ACC112 (cell line): ENCODE data around the gene GASK1A.

Experiments used
- H2AFZ ChIP-seq: fragments of 200-600 bp; sonication (generic); one replicate; pipeline ENCODE4 v1.6.0; 2017; ENCODE audit warnings: antibody characterized with exemption, low read length; ENCODE audit not compliant: unreplicated experiment
- H3K27ac ChIP-seq: fragments of 200-600 bp; sonication (generic); 2 replicates; pipeline ENCODE4 v1.5.1; 2014; ENCODE audit warnings: low read depth, mild to moderate bottlenecking, antibody characterized with exemption, low read length, moderate library complexity
- H3K27me3 ChIP-seq: fragments of 200-600 bp; sonication (generic); 2 replicates; pipeline ENCODE4 v1.6.1; 2014; ENCODE audit warnings: mild to moderate bottlenecking, antibody characterized with exemption, low read length, moderate library complexity, mixed read lengths; ENCODE audit not compliant: insufficient read depth
- H3K36me3 ChIP-seq: fragments of 200-600 bp; sonication (generic); 2 replicates; pipeline ENCODE4 v1.6.1; 2016; ENCODE audit warnings: mild to moderate bottlenecking, antibody characterized with exemption, low read length, moderate library complexity, mixed read lengths; ENCODE audit not compliant: insufficient read depth
- H3K4me1 ChIP-seq: fragments of 200-600 bp; sonication (generic); one replicate; pipeline ENCODE4 v1.6.1; 2016; ENCODE audit warnings: low read length, mixed read lengths; ENCODE audit not compliant: insufficient read depth, unreplicated experiment, control insufficient read depth
- H3K4me3 ChIP-seq: fragments of 200-600 bp; sonication (generic); 2 replicates; pipeline ENCODE4 v1.5.1; 2014; ENCODE audit warnings: mild to moderate bottlenecking, low read depth, low read length
- H3K79me2 ChIP-seq: fragments of 200-600 bp; sonication (generic); one replicate; pipeline ENCODE4 v1.6.0; 2016; ENCODE audit warnings: low read length; ENCODE audit not compliant: control insufficient read depth, unreplicated experiment, insufficient read depth

GASK1A gene

GRCh38 chr3:43086460-43087165 is 107.5 kb downstream of the GASK1A start:
- Histone ChIP-seq H2AFZ (no peak overlapping the region), H3K27ac (no peak overlapping the region), H3K79me2 (no peaks in the 10 kb centered on the region), H3K36me3 (no peaks in the 10 kb centered on the region), H3K4me1 (no peaks in the 10 kb centered on the region), H3K27me3 (no peaks in the 10 kb centered on the region), H3K4me3 (no peak overlapping the region)

GRCh38 chr3:43087249-43087776 is 108.2 kb downstream of the GASK1A start:
- Histone ChIP-seq H3K79me2 (no peaks in the 10 kb centered on the region), H3K36me3 (no peaks in the 10 kb centered on the region), H3K27ac (no peak overlapping the region), H3K4me1 (no peaks in the 10 kb centered on the region), H3K27me3 (no peaks in the 10 kb centered on the region), H2AFZ (no peak overlapping the region), H3K4me3 (no peak overlapping the region)

- Histone ChIP-seq H3K4me1 (no peaks in the 10 kb centered on the region), H2AFZ (no peak overlapping the region), H3K79me2 (no peaks in the 10 kb centered on the region), H3K27me3 (no peaks in the 10 kb centered on the region), H3K4me3 (no peak overlapping the region), H3K36me3 (no peaks in the 10 kb centered on the region), H3K27ac (no peak overlapping the region)
Observed at GRCh38 chr3:43089081-43089480, 110.0 kb downstream of the GASK1A start.

- Histone ChIP-seq H2AFZ (no peak overlapping the region), H3K36me3 (no peaks in the 10 kb centered on the region), H3K4me3 (no peak overlapping the region), H3K79me2 (no peaks in the 10 kb centered on the region), H3K27me3 (no peaks in the 10 kb centered on the region), H3K4me1 (no peaks in the 10 kb centered on the region), H3K27ac (no peak overlapping the region)
Observed at GRCh38 chr3:43090238-43090637, 111.1 kb downstream of the GASK1A start.

GRCh38 chr3:43091481-43091880 is 112.4 kb downstream of the GASK1A start:
- no peaks in the 10 kb centered on the region for H3K4me1 ChIP-seq
- no peak overlapping the region for H2AFZ ChIP-seq
- H3K27ac ChIP-seq: no peak overlapping the region
- no peak overlapping the region for H3K4me3 ChIP-seq
- no peaks in the 10 kb centered on the region for H3K27me3 ChIP-seq
- no peaks in the 10 kb centered on the region for H3K79me2 ChIP-seq
- H3K36me3 ChIP-seq: no peaks in the 10 kb centered on the region

GRCh38 chr3:43093006-43093405 is 113.9 kb downstream of the GASK1A start:
- Histone ChIP-seq H3K4me1 (no peaks in the 10 kb centered on the region), H2AFZ (no peak overlapping the region), H3K4me3 (no peak overlapping the region), H3K27me3 (no peaks in the 10 kb centered on the region), H3K27ac (no peak overlapping the region), H3K36me3 (no peaks in the 10 kb centered on the region), H3K79me2 (no peaks in the 10 kb centered on the region)

- no peaks in the 10 kb centered on the region for H3K27me3 ChIP-seq
- H3K27ac ChIP-seq: no peak overlapping the region
- H3K4me1 ChIP-seq: no peaks in the 10 kb centered on the region
- H2AFZ ChIP-seq: no peak overlapping the region
- no peak overlapping the region for H3K4me3 ChIP-seq
- no peaks in the 10 kb centered on the region for H3K79me2 ChIP-seq
- no peaks in the 10 kb centered on the region for H3K36me3 ChIP-seq
Observed at GRCh38 chr3:43093974-43094373, 114.9 kb downstream of the GASK1A start.

- no peak overlapping the region for H2AFZ ChIP-seq
- no peak overlapping the region for H3K27ac ChIP-seq
- no peaks in the 10 kb centered on the region for H3K4me1 ChIP-seq
- no peaks in the 10 kb centered on the region for H3K79me2 ChIP-seq
- H3K4me3 ChIP-seq: no peak overlapping the region
- H3K36me3 ChIP-seq: no peaks in the 10 kb centered on the region
- H3K27me3 ChIP-seq: no peaks in the 10 kb centered on the region
Observed at GRCh38 chr3:43094381-43094780, 115.3 kb downstream of the GASK1A start.

GRCh38 chr3:43094851-43095250 is 115.7 kb downstream of the GASK1A start:
- Histone ChIP-seq H3K27me3 (no peaks in the 10 kb centered on the region), H3K4me3 (no peak overlapping the region), H2AFZ (no peak overlapping the region), H3K4me1 (no peaks in the 10 kb centered on the region), H3K36me3 (no peaks in the 10 kb centered on the region), H3K79me2 (no peaks in the 10 kb centered on the region), H3K27ac (no peak overlapping the region)

GRCh38 chr3:43095370-43095769 is 116.3 kb downstream of the GASK1A start:
- Histone ChIP-seq H3K4me3 (no peak overlapping the region), H3K27me3 (no peaks in the 10 kb centered on the region), H3K79me2 (no peaks in the 10 kb centered on the region)

GRCh38 chr3:43096761-43097160 is 117.7 kb downstream of the GASK1A start:
- Histone ChIP-seq H3K4me3 (no peak overlapping the region), H3K27ac (no peak overlapping the region), H3K27me3 (no peaks in the 10 kb centered on the region), H3K36me3 (no peaks in the 10 kb centered on the region), H3K79me2 (no peaks in the 10 kb centered on the region), H2AFZ (no peak overlapping the region), H3K4me1 (no peaks in the 10 kb centered on the region)

More at GRCh38 chr3:43095370-43095769, 116.3 kb downstream of the GASK1A start:
- Histone ChIP-seq H3K36me3 (no peaks in the 10 kb centered on the region), H3K27ac (no peak overlapping the region), H2AFZ (no peak overlapping the region), H3K4me1 (no peaks in the 10 kb centered on the region)
